Measurements from ENCODE around the gene ZBP1. TPM values are rescaled to one million over a fixed set of nuclear protein-coding genes. Genes with fewer than 3 reads are reported as not detected.

Gene ZBP1
- total RNA-seq, 3 donors from 2014 or later, result 0.73 to 2.4 TPM; not detected in 1

GRCh38 chr20:57581202-57582028 is 38.8 kb downstream of the ZBP1 start:
- no peaks in the 10 kb centered on the region for H3K9me3 ChIP-seq
- no peak for TF ChIP-seq POLR2AphosphoS5 (IDR thresholded peaks at IDR 0.05)
- TF ChIP-seq POLR2A (IDR thresholded peaks at IDR 0.05), result no peak
- no peak for TF ChIP-seq CTCF (IDR thresholded peaks at IDR 0.05)
- H3K4me1 ChIP-seq, result no peaks in the 10 kb centered on the region
- intact Hi-C loops (cut with DNase I; ENCODE audit: low total_unique reads), result no loop called here
- no peak for DNase-seq (ENCODE audit: low spot score in 2 of 2)
- no peaks in the 10 kb centered on the region for H3K36me3 ChIP-seq
- H3K4me3 ChIP-seq, result no peak overlapping the region
- peaks cover 0 to 68% of the 10 kb centered on the region in 2 donors for H3K27me3 ChIP-seq
- H3K27ac ChIP-seq, result peak overlapping the region in 1 of 2 donors; percentile 63

- no peaks in the 10 kb centered on the region for H3K9me3 ChIP-seq
- peaks cover 0 to 61% of the 10 kb centered on the region in 2 donors for H3K27me3 ChIP-seq
- no peak for DNase-seq (ENCODE audit: low spot score in 2 of 2)
- H3K4me1 ChIP-seq, result no peaks in the 10 kb centered on the region
- intact Hi-C loops (cut with DNase I; ENCODE audit: low total_unique reads), result no loop called here
- no peak for TF ChIP-seq POLR2AphosphoS5 (IDR thresholded peaks at IDR 0.05)
- no peak for TF ChIP-seq CTCF (IDR thresholded peaks at IDR 0.05)
- no peak for TF ChIP-seq POLR2A (IDR thresholded peaks at IDR 0.05)
- H3K36me3 ChIP-seq, result no peaks in the 10 kb centered on the region
- H3K27ac ChIP-seq, result no peak overlapping the region
- no peak overlapping the region for H3K4me3 ChIP-seq
Measured at GRCh38 chr20:57580478-57581201, 39.6 kb downstream of the ZBP1 start.

- Histone ChIP-seq H3K4me3 (peak overlapping the region in 1 of 3 donors; percentile 28), H3K36me3 (no peaks in the 10 kb centered on the region), H3K4me1 (no peaks in the 10 kb centered on the region), H3K9me3 (no peaks in the 10 kb centered on the region), H3K27ac (no peak overlapping the region), H3K27me3 (peaks cover 0 to 56% of the 10 kb centered on the region in 2 donors)
- no peak for DNase-seq (ENCODE audit: low spot score in 2 of 2)
- intact Hi-C loops (cut with DNase I; ENCODE audit: low total_unique reads), result no loop called here
- no peak for TF ChIP-seq POLR2AphosphoS5 (IDR thresholded peaks at IDR 0.05)
Measured at GRCh38 chr20:57579898-57580447, 40.3 kb downstream of the ZBP1 start.

- intact Hi-C loops (cut with DNase I; ENCODE audit: low total_unique reads), result no loop called here
- Histone ChIP-seq H3K9me3 (no peaks in the 10 kb centered on the region), H3K4me1 (no peaks in the 10 kb centered on the region), H3K27ac (no peak overlapping the region), H3K27me3 (peaks cover 0 to 50% of the 10 kb centered on the region in 2 donors), H3K4me3 (no peak overlapping the region), H3K36me3 (no peaks in the 10 kb centered on the region)
- TF ChIP-seq POLR2A (IDR thresholded peaks at IDR 0.05) (no peak), POLR2AphosphoS5 (IDR thresholded peaks at IDR 0.05) (no peak), CTCF (IDR thresholded peaks at IDR 0.05) (no peak)
- DNase-seq (ENCODE audit: low spot score in 2 of 2), result no peak
Measured at GRCh38 chr20:57579331-57579897, 40.8 kb downstream of the ZBP1 start.

GRCh38 chr20:57578476-57579165 is 41.6 kb downstream of the ZBP1 start:
- no peaks in the 10 kb centered on the region for H3K36me3 ChIP-seq
- intact Hi-C loops (cut with DNase I; ENCODE audit: low total_unique reads), result no loop called here
- H3K4me3 ChIP-seq, result no peak overlapping the region
- DNase-seq (ENCODE audit: low spot score in 2 of 2), result no peak
- H3K27me3 ChIP-seq, result peaks cover 0 to 45% of the 10 kb centered on the region in 2 donors
- no peak overlapping the region for H3K27ac ChIP-seq
- TF ChIP-seq POLR2A (IDR thresholded peaks at IDR 0.05) (no peak), POLR2AphosphoS5 (IDR thresholded peaks at IDR 0.05) (no peak), CTCF (IDR thresholded peaks at IDR 0.05) (no peak)
- no peaks in the 10 kb centered on the region for H3K9me3 ChIP-seq
- no peaks in the 10 kb centered on the region for H3K4me1 ChIP-seq

All from breast epithelium (tissue), 4 donors.